ENCODE data around the gene GRIA3. TPM values are rescaled to one million over a fixed set of nuclear protein-coding genes. Genes with fewer than 3 reads are reported as not detected.
A peak's percentile ranks its signal among the peaks of the same experiment; 100 is the strongest.

Gene GRIA3
- total RNA-seq, 1 experiment from 2014 or later: 1.4 TPM

DNA sequence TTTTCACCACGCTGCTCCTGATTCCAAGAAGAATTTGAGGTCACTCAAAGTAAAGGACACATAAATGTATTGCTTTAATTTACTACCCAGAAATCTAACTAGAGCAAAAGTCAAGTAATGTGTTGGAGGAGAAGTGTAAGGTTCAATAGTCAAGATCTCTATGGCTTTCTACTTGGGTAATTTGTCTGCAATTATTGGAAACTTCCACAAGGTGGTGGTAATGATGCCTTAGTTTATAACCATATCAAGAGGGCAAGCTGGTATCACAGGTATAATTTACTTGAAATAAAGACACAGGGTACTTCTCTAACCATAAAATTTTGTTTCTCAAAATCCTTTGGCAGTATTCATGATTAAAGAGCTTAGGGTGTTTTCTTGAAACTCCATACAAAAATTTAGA lies 10.2 kb upstream of the GRIA3 start:
- no peak overlapping the region for H2BK5ac ChIP-seq (ENCODE audit: insufficient read length, low read length)
- H3K79me2 ChIP-seq (ENCODE audit: insufficient read depth, low read length): no peaks in the 10 kb centered on the region
- no peak overlapping the region for H3K27ac ChIP-seq (ENCODE audit: insufficient read length, low read depth, low read length)
- Mint-ChIP-seq H3K4me3 (no peak overlapping the region), H3K4me1 (peaks cover 4 to 7% of the 10 kb centered on the region in 2 experiments; a peak in 3 of 4 replicates), H3K9me3 (peaks cover 2 to 62% of the 10 kb centered on the region in 2 experiments; a peak in 4 of 5 replicates), H3K27me3 (ENCODE audit: low read depth) (peaks cover 1% of the 10 kb centered on the region; the same call in 1 of the 2 replicates), H3K27ac (no peak overlapping the region), H3K36me3 (ENCODE audit: insufficient read depth in 1 of 3, low read depth in 3 of 3) (no peaks in the 10 kb centered on the region)
- H3K4me2 ChIP-seq (ENCODE audit: insufficient read depth, insufficient read length, low read length): no peak overlapping the region
- H2AK5ac ChIP-seq (ENCODE audit: insufficient read length, low read length): no peak overlapping the region
- H3K79me1 ChIP-seq (ENCODE audit: insufficient read depth, low read depth, low read length, poor library complexity, severe bottlenecking): no peaks in the 10 kb centered on the region
- H3K14ac ChIP-seq (ENCODE audit: insufficient read depth, low read length): no peak overlapping the region
- no peak overlapping the region for H3K4ac ChIP-seq (ENCODE audit: low read depth, low read length)
- no peak for DNase-seq
- no peaks in the 10 kb centered on the region for H3K4me1 ChIP-seq (ENCODE audit: insufficient read depth, low read length)
- no peak overlapping the region for H4K8ac ChIP-seq (replicated peaks; ENCODE audit: insufficient read length, low read depth, low read length)
- TF ChIP-seq, protein P1, sequence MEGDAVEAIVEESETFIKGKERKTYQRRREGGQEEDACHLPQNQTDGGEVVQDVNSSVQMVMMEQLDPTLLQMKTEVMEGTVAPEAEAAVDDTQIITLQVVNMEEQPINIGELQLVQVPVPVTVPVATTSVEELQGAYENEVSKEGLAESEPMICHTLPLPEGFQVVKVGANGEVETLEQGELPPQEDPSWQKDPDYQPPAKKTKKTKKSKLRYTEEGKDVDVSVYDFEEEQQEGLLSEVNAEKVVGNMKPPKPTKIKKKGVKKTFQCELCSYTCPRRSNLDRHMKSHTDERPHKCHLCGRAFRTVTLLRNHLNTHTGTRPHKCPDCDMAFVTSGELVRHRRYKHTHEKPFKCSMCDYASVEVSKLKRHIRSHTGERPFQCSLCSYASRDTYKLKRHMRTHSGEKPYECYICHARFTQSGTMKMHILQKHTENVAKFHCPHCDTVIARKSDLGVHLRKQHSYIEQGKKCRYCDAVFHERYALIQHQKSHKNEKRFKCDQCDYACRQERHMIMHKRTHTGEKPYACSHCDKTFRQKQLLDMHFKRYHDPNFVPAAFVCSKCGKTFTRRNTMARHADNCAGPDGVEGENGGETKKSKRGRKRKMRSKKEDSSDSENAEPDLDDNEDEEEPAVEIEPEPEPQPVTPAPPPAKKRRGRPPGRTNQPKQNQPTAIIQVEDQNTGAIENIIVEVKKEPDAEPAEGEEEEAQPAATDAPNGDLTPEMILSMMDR (conservative IDR thresholded peaks at IDR 0.05): peak; percentile 60
- no peak overlapping the region for H2BK12ac ChIP-seq (ENCODE audit: insufficient read length, low read depth, low read length)
- no peak overlapping the region for H3K56ac ChIP-seq (ENCODE audit: insufficient read length, low read depth, low read length)
- H4K91ac ChIP-seq (ENCODE audit: insufficient read length, low read depth, low read length): no peak overlapping the region
- H2BK15ac ChIP-seq (ENCODE audit: low read depth, low read length): no peak overlapping the region
- H3K23me2 ChIP-seq (ENCODE audit: insufficient read length, low read depth, low read length, poor library complexity, severe bottlenecking): no peaks in the 10 kb centered on the region
- no peak overlapping the region for H3K23ac ChIP-seq (ENCODE audit: insufficient read length, low read depth, low read length)
- no peaks in the 10 kb centered on the region; the same call in 1 of the 2 replicates for H3K27me3 ChIP-seq (ENCODE audit: insufficient read depth, low read length)
- no peak overlapping the region for H3K18ac ChIP-seq (ENCODE audit: insufficient read length, low read depth, low read length)
- no peak overlapping the region for H3K9ac ChIP-seq (ENCODE audit: extremely low read depth, insufficient read length, low read length)
- no peaks in the 10 kb centered on the region for H4K20me1 ChIP-seq (ENCODE audit: control insufficient read depth, insufficient read depth, insufficient read length)
- H4K5ac ChIP-seq (ENCODE audit: insufficient read length, low read depth, low read length): no peak overlapping the region
- no peak overlapping the region for H2BK120ac ChIP-seq (ENCODE audit: low read depth, low read length, poor library complexity, severe bottlenecking)
- no CpG with 5 or more reads among the region's 1 CpG for WGBS (ENCODE audit: extremely low coverage, insufficient read length, low lambda C conversion rate)
- H2BK20ac ChIP-seq (ENCODE audit: low read depth, low read length, poor library complexity, severe bottlenecking): no peak overlapping the region
- H2AFZ ChIP-seq (ENCODE audit: low read length): no peak overlapping the region
- H3T11ph ChIP-seq (ENCODE audit: low read length): no peak overlapping the region
- H3K9me3 ChIP-seq (ENCODE audit: control insufficient read depth, low read depth, low read length): peaks cover 38% of the 10 kb centered on the region

Measured in H9 (cell line).